HTERT RPE-1 (cell line): ENCODE data around the gene HPS1.

Experiments used
- in situ Hi-C: fragments of 300-500 bp; cut with MboI; formaldehyde crosslinking; loops from 4 replicates; pipeline ENCODE4 v1.14.3; 2020; ENCODE audit warnings: low sequenced_read_pairs

Gene HPS1

DNA sequence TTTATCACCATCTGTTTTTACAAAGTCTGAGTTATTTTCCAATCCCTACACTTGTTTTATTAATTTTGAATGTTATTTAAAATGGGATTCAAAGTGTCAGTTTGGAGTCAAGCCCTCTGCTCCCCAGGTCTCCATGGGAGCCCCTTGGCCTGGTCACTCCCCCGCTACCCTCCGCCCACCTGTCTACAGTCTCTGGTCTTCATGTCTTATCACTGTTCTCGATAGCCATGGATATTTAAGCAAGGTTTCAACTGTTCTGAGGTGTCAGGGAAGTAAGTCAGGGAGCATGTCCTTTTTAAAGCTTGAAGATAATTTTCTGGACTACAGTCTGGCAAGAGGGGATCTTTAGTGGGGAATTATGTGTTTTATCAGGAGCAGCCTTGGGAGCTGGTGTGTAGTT, 19.1 kb upstream of the HPS1 start:
- in situ Hi-C loops = no loop called here

DNA sequence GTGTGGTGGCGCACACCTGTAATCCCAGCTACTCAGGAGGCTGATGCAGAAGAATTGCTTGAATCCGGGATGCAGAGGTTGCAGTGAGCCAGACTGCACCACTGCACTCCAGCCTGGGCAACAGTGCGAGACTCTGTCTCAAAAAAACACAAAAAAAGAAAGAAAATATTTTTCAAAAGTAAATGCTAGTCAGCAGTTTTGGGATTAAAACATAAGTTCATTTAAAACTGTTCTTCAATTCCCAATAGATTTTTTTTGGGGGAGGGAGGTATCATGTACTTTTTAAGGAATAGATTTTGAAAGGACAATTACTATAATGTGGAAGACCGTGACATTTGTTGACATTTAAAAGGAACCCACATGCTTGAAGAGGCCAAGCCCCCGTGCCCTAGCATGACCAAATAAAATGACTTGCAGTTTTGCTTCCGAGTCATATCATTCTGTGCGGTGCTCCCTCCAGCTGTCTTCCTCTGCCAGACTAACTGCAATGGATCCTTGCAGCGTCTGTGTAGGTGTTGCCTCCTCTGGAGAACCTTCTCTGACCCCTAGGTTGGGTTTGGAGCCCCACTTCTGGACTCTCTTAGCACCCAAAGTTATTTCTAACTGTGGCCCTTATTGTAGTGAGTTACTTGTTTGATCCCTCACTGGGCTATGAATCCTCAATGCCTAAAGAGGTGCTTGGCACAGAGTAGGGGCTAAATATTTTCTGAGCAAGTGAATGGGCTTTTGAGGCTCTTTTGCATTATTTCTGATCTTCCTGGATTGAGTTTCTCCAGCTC, 17.4 kb upstream of the HPS1 start:
- in situ Hi-C loops = no loop called here

DNA sequence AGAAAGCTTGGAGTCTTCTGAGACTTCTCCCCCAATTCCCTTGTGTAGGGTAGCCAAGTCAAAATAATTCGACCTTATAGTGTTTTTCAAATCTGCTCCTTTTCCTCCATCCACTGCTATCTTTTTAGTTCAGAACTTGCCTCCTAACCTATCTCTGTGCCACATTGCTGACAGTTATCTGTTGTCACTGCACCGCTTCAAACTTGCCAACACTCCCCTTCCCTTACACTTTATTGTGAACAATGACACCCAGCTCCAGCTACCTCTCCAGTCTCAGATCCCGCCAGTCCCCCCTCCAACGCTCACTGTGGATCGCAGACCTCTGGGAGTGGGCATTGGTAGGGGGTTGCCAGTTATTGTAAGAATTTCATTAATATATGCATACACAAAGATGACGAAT, 16.3 kb upstream of the HPS1 start:
- in situ Hi-C loops = no loop called here

DNA sequence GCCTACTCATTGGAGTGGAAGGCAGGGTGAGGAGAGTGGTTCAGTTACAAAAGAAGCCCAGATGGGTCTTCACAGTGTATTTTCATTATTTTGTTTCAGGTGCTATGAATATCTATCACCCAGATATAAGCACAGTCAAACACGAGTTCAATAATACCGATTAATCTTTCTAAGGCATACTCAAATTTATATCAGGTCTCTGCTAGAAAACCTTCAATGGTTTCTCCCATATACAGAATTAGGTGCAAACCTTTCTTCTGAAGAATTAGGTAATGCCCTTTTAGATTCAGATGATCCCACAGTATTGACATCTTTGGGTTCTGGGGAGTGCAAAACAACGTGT, 14.7 kb upstream of the HPS1 start:
- in situ Hi-C loops = no loop called here

DNA sequence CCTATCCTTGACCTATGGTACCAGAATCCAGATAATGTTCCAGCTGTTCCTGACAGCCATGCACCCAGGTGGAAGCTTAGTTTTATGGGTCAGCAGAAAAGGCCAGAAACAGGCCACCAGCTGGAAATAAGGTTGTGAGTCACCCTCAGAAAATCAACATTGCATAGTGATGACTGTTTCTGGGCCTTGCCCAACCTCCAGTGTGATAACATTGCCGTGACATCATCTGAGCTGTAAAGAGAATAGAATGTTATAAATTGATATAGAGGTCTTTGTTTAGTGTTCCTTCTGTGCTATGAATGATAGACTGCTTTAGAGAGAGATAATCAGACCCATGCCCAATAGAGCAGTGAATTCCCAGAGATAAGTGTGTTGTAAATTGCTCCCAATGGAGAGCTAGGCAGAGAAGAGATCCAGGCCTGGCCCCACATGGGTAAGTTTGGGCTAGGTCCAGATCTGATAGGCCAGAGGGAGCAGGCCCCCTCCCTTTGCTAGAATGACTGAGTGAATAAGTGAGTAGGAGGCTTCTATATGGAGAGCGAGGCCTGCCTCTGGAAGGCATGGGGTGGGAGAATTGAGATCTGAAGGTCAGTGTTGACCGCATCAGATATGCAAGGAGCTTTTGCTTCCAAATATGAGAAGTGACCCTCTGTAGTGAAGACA, 14.2 kb upstream of the HPS1 start:
- in situ Hi-C loops = no loop called here

DNA sequence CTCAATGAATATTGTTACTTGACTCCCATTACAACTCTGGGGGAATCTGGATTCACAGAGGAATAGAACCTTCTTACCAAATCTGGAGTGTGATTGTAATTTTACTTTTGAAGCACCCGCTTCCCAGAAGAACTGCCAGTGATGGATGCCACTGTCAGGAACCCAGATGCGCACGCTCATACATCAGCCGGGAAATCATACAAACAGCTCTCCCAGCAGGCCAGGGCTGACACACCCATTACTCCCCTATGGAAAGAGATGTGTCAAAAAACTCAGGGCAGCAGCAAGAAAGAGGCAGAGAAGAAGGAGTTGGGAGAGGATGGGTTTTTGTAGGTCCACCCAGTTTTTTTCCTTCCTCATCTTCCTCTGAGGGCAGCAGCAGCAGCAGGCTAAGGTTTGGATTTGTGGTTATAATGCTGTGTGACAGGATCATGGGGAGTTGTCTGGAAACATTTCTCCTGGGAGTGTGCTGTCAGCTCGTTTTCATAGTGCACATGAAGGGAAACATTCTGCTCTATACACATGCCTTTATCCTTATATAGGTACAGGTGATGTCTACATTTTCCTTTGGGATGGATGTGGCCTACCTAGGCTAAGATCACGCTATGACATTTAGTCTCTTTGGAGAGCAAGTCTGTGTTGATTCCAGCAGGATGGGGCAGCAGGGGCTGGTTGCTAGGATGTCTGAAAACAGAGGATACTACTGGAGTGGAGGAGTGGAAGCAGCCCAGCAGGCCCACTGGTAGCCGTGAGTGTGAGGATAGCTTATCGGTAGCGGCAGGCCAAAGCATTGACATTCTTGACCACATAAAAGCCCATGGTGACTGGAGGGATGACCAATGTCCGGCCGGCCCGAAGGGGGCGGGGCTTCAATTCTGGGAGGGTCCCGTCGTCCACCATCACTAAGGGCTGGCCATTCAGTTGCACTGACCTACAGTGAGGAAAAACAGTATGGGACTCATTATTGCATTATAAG, 12.4 kb upstream of the HPS1 start:
- in situ Hi-C loops = no loop called here

DNA sequence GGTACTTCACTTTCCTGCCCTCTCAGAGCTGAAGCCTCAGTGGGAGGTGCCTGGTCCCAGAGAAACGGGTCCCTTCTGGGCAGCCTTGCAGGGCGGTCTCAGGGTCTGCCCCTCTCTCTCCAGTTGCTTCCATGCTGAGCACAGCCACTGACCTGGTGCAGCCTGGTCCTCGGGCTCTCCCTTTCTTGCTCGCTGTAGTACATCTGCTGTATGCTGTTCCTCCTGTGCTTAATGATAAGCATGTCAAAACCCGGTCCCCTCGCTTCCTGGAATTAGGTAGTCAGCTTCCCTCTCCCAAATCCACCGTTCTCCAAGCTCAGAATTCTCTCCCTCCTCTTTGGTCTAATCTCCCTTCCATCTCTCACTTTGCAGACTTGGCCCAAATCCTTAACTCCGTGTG, 11.0 kb upstream of the HPS1 start:
- in situ Hi-C loops = no loop called here

DNA sequence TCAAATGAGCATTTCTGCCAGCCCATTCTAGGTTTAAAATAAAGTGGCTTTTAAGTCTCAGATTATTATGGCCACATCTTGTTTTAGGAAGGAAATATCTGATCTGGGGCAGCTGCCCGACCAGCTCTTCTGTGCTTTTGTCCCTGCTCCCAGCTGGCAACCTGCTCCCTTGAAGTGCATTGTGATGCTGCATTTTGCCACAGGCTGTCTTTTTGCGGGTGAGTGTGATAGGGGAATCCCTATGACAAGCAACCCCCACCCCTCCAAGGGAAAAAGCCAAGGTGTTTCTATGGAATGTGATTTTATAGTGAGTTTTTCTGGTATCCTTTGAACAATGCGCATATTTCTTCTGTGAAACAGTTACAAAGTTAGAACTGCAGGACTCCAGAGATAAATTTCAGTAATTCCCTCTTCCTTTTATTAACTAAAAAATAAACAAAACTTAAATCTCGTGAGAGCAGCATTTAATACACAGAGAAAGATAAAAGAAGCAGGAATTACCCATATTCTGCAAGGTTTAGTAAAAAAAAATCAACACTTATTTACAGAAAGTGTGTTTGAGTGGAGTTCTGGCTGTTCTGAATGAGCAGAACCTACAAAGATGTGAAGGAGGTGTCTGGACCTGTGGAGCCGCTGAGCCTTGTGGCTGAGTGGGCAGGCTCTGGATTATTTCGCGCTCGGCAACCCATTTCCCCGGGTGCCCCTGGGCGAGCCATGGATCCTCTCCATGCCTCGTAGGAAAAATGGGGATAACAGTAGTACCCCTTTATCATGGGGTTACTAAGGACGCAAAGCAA, 10.1 kb upstream of the HPS1 start:
- in situ Hi-C loops = no loop called here

DNA sequence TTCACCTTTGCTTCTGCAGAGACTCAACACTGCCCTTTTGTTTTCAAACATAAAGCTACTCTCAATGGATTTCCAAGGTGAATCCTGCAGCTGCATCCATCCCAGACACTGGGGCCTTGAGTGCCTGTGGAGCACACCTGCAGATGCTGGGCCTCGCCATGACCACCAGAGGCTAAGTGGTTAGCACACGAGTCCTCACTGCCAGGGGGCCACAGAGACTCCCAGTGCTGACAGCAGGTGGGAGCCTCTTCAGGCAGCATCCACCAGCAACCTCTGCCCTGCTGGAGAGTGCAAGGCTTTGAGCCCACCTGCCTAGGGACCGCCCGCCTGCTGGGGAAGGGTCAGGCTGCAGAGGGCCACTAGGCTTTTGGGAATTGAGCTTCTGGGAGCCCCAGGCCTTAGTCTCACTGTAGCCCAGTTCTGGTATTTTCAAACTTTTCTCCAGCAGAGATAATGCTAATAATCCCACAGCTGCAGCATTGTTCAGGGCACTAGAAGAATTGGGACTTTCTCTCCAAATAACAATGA, 9.4 kb upstream of the HPS1 start:
- in situ Hi-C loops = no loop called here

DNA sequence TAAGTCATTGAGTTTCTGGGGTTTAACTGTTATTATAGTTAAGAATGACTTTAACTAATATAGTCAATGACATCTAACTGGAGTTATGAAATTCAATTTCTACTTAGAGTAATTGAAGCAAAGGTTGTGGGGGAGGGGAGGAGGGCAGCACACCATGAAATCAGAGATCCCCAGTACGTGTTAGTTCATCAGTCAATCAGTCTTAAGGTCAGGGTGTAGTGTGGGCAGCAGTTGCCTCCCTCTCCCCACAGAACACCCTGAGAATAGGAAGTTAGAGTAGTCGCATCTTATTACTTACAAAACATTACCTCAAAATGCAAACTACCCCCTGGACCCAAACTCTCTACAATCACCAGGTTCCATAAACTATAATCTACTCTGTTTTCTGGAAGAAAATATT, 7.0 kb upstream of the HPS1 start:
- in situ Hi-C loops = no loop called here

DNA sequence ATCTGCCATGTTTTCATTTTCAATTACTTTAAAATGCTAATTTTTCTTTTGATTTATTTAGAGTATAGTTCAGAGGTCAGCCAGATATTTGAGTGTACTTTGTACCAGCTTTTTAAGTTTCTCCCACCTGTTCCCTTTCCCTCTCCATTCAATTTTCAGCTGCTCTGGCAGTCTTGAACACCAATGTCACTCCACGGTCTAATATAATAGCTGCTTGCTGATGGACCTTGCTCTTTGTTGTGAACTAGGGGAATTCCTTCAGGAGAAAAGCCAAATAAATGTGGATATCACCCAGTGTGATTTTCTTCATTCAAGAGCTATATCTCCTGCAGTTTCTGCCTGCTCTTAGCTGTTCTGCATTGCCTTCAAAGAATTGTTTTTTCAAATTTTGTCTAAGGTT, 3.9 kb upstream of the HPS1 start:
- in situ Hi-C loops = no loop called here

DNA sequence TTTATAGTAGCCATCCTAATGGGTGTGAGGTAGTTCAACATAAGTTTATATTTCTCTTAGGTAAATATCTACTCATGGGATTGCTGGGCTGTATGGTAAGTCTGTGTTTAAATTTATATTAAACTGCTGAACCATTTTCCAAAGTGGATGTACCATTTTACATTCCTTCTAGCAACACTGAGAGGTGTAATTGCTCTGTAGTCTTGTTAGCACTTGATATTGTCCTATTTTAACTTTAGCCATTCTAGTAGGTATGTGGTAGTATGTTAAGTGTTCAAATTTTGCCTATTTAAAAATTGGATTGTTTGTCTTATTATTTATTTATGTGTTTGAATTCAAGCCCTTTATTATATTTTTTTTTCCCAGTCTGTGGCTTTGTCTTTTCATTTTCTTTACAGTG, 2.6 kb upstream of the HPS1 start:
- in situ Hi-C loops = no loop called here

DNA sequence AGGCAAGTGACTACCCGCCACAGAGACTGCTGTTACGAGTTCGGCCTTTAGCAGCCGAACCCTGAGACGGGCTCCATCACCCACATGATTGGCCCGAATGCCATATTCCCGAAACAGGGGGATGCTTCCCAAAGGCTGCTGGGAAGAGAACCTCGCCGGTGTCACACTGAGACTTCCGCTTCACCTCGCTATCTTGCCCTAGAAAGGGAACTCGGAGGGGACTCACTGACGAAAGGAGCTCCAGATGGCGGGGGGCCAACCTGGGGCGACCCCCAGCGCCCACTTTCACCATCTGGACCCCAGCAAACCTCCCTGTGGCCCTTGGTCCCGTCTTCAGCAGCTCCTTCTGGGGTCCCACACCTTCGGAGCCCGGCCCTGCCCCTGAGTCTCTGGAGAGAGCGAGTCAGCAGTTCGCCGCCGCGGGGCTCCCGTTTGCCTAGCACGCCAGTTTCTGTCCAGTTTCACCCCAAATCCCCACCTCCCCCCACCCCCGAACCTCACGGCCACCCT, 529 bp downstream of the HPS1 start:
- in situ Hi-C loops = no loop called here

DNA sequence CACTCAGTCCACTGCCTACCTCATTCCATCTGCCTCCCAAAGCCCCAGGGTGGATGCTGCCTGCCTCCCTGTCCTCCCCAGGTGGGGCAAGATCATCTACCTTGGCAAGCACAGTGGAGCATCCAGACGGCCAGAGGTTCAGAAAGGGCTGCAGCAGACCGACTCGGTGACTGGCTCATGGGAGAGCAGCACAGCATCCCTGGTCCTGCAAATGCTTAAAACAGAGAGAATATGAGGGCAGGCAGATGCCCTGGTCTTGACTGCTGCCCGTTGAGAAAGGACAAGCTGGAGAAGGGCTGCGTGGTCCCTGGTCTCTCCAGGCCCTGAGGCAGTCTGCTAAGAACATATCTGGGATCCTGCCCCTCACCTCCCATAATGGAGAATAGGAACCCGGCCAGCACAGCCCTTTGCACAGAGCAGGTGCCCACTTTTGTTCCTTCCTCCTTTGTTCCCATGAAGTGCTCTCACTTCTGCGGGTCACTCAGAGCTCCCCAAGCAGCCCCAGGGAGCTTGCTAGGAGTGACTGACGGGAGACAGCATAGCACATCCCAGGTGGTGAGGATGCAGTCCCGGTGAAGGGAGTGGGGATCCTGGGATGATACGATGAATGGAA, 1.4 kb downstream of the HPS1 start:
- in situ Hi-C loops = no loop called here

DNA sequence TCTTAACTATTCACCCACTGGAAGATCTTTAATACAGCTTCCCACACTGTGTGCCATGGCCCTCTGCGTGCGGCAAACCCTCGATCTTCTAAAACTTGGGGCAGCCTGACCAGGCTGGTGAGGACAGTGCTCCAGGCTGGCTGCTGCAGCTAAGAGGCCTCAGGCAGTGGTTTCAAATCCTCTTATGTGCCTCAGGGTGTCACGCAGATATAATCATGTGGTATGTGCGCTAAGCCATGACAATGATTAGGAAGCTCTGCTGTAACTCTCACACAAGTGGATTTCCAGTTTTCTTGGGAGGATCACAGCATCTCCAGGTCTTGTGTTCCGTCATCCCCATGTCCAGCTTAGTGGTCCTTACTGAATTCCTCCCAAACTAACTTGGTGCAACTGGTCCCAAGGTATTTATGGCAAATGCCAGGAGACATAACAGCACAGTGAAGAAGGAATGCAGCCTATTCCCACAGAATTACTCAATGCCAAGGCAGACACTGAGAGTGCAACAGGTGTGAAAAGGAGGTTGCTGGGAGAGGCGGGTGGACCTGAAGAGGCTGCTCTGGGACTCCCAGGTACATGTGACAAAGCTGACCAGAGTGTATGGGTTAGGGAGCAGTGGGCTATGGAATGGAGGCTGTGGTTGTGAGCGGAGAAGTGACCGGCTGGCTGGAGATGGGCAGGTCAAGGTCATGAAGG, 2.3 kb downstream of the HPS1 start:
- in situ Hi-C loops = no loop called here

DNA sequence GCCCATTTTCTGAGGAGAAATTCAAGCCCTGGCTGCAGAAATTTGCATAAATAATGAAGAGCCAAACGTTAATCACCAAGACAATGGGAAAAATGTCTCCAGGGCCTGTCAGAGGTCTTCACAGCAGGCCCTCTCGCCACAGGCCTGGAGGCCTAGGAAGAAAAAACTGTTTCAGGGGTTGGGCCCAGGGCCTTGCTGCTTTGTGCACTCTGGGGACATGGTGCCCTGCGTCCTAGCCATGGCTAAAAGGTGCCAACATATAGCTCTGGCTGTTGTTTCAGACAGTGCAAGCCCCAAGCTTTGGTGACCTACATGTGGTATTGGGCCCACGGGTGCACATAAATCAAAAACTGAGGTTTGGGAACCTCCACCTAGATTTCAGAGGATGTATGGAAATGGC, 8.0 kb downstream of the HPS1 start:
- in situ Hi-C loops = no loop called here

DNA sequence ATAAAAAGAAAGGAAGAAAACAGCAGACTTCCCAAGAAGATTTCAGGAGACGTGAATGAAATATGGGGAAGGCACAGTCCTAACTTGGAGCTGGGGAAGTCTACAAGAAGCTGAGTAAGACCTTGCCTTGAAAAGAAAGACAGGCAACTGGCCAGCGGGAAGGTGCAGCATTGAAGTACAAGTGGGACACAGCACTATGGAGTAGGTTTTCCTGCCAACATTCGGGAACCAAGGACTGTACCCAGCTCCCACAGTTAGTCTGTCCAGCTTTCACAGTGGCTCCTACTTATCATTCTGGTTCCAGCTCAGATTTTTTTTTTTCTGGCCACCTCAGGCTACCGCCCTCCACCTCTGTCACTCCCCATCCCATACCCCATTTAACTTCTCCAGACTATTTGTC, 10.0 kb downstream of the HPS1 start:
- in situ Hi-C loops = no loop called here

DNA sequence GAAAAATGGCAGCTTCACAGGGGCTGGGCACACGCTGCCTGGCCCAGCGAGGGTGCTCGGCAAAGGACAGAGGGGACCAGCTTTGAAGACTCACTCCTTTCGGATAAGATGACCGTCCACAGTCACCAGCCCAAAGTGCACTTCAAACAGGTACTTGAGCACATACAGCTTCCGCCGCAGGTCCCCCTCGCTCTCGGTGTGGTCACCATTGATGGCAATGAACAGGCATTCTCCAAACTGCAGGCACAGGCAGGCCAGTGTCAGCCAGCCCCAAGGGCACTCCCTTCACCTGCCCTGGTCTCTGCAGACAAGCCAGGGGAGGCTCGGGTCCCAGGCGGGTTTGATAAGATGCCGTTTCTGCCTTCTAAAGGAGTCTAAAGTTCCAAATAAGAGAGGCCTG, 11.6 kb downstream of the HPS1 start:
- in situ Hi-C loops = no loop called here
